ENCODE results near the gene MEF2C. TPM values are rescaled to one million over a fixed set of nuclear protein-coding genes. Genes with fewer than 3 reads are reported as not detected.
A peak's percentile ranks its signal among the peaks of the same experiment; 100 is the strongest.

Gene MEF2C
- total RNA-seq, 1 donor from 2014 or later, result 24.1 TPM

- peaks cover 34% of the 10 kb centered on the region for H3K9me3 Mint-ChIP-seq (ENCODE audit: unreplicated experiment)
- peak overlapping the region; percentile 86 for H3K4me3 Mint-ChIP-seq (ENCODE audit: unreplicated experiment)
Observed at GRCh38 chr5:88678770-88679381, 204.1 kb downstream of the MEF2C start.

GRCh38 chr5:88677943-88678769 is 204.8 kb downstream of the MEF2C start:
- peak; percentile 52 for DNase-seq
- peaks cover 38% of the 10 kb centered on the region for H3K9me3 Mint-ChIP-seq (ENCODE audit: unreplicated experiment)
- no peak overlapping the region for H3K27ac Mint-ChIP-seq (ENCODE audit: unreplicated experiment)
- H3K27me3 Mint-ChIP-seq (ENCODE audit: unreplicated experiment), result peaks cover 31% of the 10 kb centered on the region
- H3K4me3 Mint-ChIP-seq (ENCODE audit: unreplicated experiment), result peak overlapping the region; percentile 86
- H3K4me1 Mint-ChIP-seq (ENCODE audit: low read depth, unreplicated experiment), result peaks cover 28% of the 10 kb centered on the region
- TF ChIP-seq CTCF (IDR thresholded peaks at IDR 0.05; ENCODE audit: partially characterized antibody, unreplicated experiment), result no peak
- H3K36me3 Mint-ChIP-seq (ENCODE audit: unreplicated experiment), result no peaks in the 10 kb centered on the region

More at GRCh38 chr5:88678770-88679381, 204.1 kb downstream of the MEF2C start:
- Mint-ChIP-seq H3K27me3 (ENCODE audit: unreplicated experiment) (peaks cover 35% of the 10 kb centered on the region), H3K4me1 (ENCODE audit: low read depth, unreplicated experiment) (peaks cover 32% of the 10 kb centered on the region), H3K27ac (ENCODE audit: unreplicated experiment) (no peak overlapping the region), H3K36me3 (ENCODE audit: unreplicated experiment) (peaks cover 5% of the 10 kb centered on the region)
- no peak for DNase-seq
- no peak for TF ChIP-seq CTCF (IDR thresholded peaks at IDR 0.05; ENCODE audit: partially characterized antibody, unreplicated experiment)

GRCh38 chr5:88677376-88677895 is 205.5 kb downstream of the MEF2C start:
- Mint-ChIP-seq H3K4me3 (ENCODE audit: unreplicated experiment) (peak overlapping the region; percentile 86), H3K27me3 (ENCODE audit: unreplicated experiment) (peaks cover 27% of the 10 kb centered on the region), H3K27ac (ENCODE audit: unreplicated experiment) (no peak overlapping the region), H3K9me3 (ENCODE audit: unreplicated experiment) (peaks cover 34% of the 10 kb centered on the region), H3K4me1 (ENCODE audit: low read depth, unreplicated experiment) (peaks cover 24% of the 10 kb centered on the region), H3K36me3 (ENCODE audit: unreplicated experiment) (no peaks in the 10 kb centered on the region)
- no peak for DNase-seq
- no peak for TF ChIP-seq CTCF (IDR thresholded peaks at IDR 0.05; ENCODE audit: partially characterized antibody, unreplicated experiment)

GRCh38 chr5:88676637-88677375 is 206.2 kb downstream of the MEF2C start:
- H3K4me3 Mint-ChIP-seq (ENCODE audit: unreplicated experiment), result peak overlapping the region; percentile 94

More at GRCh38 chr5:88676637-88677375, 206.2 kb downstream of the MEF2C start:
- Mint-ChIP-seq H3K27me3 (ENCODE audit: unreplicated experiment) (peaks cover 27% of the 10 kb centered on the region), H3K9me3 (ENCODE audit: unreplicated experiment) (peaks cover 34% of the 10 kb centered on the region), H3K27ac (ENCODE audit: unreplicated experiment) (peak overlapping the region; percentile 1), H3K36me3 (ENCODE audit: unreplicated experiment) (no peaks in the 10 kb centered on the region), H3K4me1 (ENCODE audit: low read depth, unreplicated experiment) (peaks cover 28% of the 10 kb centered on the region)
- TF ChIP-seq CTCF (IDR thresholded peaks at IDR 0.05; ENCODE audit: partially characterized antibody, unreplicated experiment), result no peak
- DNase-seq, result no peak
